ENCODE measurements around the gene AP3D1.

The AP3D1 gene

DNA sequence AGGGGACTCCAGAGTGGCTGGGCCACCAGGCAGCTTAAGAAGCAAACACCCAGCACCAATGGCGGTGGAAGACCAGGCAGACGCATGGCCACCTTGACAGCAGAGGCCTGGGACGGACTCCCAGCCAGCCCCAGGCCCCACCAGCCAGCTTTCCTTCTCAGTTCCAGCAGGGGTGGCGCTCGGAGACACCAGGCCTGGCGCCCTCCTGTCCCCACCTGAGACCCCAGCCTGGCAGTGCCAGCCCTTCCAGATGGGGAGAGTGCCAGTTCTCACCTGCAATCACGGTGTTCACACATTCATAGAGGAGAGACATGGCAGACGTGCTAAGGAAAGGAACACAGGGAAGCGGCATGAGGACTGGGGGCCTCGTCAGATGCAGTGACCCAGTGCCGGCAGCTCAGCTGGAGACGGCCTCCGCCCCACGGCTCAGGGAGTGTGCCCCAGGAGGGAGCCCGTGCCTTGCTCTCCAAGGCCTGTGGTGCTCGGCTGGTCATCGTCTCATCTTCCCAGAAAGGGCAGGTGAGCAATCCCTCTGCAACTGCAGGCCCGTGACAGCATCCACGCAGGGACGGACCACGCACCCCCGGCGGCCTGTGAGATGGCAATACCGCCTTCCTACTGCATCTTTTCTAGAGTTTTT is 24.4 kb downstream of the AP3D1 start:
- DNase-seq: no peak

DNA sequence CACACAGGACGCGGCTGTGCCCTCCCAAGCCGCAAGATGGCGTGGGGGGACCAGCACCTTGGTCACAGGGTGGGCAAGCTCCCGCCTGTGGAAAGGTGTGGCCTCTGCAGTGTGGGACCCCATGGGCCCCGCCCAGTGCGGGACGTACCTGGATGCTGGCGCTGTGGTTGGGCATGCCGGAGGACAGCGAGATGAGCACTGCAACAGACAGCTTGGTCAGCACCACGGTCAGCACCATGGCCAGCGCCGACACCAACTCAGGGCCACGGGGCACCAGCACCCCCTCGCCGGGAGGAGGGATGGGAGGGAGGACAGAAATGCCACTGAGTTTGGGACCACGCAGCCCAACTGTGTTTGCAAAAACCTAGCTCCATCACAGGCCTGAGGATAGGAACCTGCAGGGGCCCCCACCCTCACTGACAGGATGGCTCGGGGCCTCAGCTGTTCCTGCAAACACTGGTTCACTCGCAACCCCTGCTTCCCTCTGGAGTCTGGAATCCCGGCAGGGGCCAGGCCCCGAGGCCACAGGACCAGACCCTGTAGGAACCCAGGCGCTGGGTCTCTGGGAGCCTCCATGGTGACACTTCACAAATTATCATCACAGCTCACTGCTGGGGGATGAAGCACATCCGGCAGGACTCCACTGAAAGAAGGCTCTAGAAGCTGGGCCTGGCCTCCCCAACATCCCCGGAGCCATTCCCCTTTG is 27.5 kb downstream of the AP3D1 start:
- DNase-seq: no peak

DNA sequence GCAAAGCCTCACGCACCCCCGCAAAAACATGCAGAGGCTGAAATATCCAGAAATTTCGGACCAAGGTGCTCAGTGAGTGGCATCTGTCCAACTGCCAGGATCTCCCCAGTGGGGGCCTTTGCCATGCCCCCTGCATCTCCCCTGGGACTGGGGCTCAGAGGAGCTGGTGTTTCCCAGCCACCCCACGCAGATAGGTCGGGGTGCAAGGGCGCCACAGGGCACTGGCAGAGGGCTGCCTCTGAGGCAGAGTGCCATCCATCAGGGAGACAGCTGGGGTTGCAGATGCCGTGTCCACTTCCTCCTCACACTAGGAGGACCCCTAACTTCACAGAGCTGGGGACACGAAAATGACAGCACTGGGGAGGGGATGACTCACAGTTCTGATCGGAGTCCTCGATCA is 28.4 kb downstream of the AP3D1 start:
- DNase-seq: no peak

DNA sequence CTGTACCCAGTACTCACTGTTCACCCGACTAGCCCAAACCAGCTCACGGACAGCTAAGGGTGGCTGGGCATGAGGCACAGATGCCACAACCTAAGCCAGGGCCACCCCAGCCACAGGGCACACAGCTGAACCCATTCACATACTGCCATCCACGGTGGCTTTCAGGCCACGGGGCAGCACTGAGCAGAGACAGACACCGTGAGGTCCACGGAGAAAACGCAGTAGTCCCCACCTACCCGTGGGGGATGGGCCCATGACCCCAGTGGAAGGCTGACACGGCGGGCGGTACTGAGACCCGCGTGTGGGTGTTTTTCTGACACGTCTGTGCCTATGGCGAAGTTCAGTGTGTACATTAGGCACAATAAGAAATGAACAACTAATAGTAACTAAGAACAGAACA is 29.1 kb downstream of the AP3D1 start:
- no peak for DNase-seq

DNA sequence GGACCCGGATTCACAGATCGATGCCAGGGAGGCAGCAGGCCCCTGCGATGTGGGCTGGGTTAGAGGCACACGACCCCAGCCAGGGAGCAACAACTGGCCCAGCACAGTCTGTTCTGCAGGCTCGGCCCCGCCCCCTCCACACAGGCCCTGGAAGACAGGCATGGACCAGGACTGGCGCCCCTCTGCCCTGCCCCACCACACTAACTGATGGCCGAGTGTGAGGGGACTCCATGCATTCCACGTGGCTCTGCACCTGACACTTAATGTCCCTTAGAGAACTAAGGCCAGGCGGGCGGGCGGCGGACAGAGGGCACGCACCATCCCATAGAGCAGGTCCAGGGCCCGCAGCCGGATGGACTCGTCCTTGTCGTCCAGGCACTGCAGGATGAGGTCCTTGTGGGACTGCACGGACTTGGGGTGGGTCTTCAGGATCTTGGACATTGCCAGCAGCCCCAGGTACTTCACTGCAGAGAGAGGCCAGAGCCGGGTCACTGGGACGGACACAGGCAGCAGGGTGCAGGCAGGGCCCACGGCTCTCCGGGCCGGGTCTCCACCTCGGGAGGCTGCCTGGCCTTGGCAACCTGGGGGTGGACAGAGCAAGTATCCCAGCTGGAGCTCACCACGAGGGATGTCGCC is 29.8 kb downstream of the AP3D1 start:
- DNase-seq: no peak

DNA sequence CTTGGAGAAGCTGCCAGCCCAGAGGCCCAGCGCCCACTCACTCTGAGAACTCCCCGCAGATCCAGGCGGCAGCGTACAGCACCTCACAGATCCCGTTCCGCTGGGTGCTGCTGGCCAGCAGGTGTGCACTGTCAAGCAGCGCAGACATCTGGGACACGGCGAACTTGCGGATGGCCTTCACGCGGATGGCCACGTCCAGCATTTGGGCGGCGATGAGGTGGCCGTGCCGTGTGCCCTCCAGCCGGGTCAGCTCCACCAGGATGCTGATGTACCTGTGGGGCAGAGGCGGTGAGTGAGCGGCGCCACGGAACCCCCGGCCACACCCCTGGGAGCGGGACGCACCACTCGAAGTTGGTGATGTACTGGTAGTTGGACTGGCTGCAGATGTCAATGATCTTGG is 30.5 kb downstream of the AP3D1 start:
- no peak for DNase-seq

DNA sequence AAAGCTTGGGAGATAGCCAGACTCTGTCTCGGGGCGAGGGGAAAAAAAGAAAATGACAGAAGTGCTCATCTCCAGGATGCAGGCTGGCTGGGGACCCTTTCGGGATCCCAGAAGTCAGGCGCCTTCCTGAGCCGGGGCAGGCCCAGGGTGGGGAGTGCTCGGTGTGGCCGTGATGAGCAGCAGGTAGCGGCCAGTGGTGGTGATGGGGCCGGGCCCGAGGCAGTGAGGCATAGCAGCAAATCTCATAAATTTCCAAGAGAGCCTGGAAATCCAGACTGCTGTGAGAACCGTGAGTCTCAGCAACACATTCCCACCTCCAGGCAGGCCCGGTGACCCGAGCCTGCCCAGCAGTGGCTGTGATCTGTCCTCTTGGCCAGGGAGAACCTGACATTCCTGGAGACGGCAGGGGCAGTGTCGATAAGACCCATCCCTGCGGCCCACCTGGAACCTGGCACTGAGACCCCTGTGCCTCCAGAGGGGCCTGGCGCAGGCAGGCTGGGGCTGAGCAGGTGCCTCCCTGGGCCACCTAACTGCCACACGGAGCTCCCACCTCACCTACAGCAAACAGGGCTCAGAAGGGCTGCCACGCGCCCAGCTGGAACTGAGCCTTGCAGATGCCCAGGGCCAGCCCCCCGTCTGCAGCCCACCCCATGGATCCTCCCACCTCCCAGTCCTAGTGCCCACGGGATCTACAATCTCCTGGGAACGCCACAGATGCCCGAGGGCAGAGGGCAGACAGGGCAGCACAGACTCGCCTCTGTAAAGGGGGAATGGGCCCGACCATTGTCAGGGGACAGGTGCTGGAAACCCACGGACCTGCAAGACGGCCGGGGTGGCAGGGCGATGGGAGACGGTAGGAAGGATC is 31.2 kb downstream of the AP3D1 start:
- DNase-seq: no peak

DNA sequence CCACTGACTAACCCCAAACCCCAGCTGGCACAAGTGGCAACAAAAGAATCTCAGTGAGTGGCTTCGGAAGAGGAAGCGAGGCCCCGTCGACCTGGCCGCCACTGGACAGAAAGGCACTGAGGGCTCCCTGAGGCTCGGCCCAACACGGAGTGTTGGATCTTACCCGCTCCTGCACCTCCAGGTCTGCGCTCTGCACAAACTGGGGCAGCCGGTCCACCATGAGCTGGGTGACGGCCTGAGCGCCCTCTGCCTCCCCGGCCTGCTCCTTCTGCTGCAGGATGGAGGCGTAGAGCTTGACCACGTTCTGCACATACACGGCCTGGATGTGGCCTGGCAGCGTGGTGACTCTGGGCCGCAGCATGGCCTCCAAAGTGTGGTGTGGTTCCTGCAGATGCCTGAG is 32.9 kb downstream of the AP3D1 start:
- DNase-seq: no peak

DNA sequence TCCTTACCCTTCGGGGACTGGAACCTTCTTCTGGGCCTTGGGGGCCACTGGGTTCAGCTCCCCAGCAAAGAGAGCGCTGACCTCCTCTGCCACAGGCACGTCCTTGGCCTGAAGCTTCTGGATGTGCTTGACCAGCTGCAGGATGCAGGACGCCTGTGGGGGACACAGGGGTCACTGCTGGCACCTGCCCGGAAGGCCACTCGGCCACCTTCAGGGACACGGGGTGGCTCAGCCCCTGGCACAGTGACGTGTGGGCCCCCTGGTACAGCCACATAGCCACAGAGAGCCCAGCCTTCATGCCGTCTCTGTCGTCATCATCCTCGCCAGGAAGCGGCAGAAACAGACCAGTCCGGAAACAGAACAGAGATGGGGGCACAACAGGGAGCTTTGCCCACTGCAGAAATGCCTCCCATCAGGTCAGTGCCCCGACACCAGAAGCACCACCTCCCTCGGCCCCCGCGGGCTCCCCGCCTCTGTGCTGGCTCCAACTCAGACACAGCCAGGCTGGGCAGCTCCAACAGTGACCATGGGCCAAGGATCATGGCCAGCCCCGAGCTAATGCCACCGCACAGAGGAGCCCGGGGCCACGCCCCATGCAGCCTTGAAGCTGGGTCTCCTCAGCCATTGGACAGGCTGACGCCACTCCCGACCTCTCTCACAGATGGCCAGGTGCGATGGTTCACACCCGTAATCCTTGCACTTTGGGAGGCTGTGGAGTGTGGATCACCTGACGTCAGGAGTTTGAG is 34.0 kb downstream of the AP3D1 start:
- DNase-seq: no peak

DNA sequence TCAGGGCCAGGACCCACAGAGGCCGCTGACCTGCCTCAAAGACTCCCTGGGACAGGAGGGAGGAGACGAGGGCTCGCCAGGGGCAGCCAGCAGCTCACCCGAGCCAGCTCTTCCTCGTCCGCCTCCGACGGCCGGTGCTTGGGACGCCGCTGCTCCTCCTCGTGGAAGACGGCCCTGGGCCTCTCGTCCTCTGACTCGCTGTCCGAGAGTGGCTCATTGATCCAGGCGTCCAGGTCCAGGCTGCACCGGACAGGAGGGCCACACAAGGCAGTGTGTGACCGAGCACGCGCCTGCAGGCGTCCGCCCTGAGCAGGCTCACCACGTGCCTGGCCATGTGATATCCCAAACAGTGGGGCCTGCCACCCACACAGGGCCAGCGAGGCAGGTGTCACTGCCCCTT is 34.9 kb downstream of the AP3D1 start:
- no peak for DNase-seq

DNA sequence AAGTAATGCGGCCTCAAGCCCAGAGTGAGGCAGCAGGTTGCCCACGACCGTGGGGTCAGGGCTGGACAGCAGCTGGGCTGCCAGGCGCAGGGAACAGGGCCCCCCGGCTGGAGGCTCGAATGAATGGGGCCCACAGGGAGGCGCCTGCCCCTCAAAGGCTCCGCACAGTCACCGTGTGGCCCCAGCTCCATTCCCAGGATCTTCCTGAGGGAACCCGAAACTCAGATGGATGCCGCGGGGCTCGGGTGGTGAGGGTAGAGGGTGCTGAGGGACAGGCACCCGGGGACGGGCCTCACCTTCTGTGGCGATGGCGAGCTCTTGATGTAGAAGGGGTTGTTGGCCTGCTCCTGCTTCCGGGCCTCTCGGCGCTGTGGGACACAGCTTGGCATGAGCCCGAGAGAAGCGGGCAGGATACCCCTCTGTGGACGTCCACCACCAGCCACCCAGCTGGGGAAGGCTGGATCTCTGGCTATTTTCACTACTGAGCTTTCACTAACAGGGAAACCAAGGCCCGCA is 35.4 kb downstream of the AP3D1 start:
- no peak for DNase-seq

DNA sequence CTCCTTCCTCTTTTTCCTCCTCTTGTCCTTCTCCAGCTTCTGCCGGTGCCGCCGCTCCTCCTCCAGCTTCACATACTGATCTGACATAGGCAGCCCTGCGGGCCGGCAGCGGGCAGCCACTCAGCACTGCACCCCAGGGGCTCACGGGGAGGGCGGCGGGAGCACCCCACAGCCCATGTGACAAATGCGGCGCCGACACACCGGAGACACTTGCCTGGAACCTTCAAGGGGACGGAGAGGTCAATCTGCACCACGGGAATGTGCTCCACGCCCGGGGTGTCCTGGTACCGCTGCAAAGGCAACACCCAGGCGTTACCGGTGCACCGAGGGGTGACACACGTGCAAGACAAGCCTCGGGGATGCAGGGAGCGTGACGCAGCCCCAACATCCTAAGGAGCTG is 36.0 kb downstream of the AP3D1 start:
- no peak for DNase-seq

DNA sequence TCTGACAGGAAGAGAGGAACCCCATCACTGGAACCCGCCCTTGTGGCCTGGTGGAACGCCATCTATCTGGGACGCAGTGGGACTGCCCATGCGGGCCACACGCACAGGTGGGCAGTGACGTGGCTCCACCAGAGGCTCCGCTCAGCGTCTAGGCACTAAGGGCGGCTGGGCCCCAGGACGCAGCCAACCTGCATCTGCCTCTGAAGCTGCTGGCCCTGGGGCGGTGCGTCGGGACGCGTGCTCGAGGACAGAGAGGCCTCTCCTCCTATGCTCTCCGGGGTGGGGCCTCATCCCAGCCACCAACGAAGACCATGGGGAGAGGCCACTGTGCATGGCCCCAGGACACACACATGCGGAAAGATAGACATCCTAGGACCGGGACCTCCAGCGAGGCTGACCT is 36.5 kb downstream of the AP3D1 start:
- DNase-seq: no peak

DNA sequence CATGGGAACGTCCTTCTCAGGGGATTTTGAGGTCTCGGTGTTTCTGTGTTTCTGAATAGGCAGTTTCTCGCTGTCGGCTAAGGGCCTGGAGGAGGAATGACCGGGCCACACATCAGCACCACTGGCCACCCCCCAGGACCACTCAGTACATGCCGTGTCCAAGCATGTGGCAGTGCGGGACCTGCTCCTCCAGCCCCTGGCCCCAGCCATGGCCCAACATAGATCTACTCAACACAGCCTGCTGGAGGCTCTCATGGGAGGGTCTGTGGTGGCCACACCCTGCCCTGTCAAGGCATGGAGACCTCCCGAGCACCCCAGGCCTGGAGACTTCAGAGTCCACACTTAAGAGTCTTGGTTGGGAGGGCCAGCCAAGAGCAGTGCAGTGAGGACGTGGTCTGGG is 37.1 kb downstream of the AP3D1 start:
- DNase-seq: no peak

DNA sequence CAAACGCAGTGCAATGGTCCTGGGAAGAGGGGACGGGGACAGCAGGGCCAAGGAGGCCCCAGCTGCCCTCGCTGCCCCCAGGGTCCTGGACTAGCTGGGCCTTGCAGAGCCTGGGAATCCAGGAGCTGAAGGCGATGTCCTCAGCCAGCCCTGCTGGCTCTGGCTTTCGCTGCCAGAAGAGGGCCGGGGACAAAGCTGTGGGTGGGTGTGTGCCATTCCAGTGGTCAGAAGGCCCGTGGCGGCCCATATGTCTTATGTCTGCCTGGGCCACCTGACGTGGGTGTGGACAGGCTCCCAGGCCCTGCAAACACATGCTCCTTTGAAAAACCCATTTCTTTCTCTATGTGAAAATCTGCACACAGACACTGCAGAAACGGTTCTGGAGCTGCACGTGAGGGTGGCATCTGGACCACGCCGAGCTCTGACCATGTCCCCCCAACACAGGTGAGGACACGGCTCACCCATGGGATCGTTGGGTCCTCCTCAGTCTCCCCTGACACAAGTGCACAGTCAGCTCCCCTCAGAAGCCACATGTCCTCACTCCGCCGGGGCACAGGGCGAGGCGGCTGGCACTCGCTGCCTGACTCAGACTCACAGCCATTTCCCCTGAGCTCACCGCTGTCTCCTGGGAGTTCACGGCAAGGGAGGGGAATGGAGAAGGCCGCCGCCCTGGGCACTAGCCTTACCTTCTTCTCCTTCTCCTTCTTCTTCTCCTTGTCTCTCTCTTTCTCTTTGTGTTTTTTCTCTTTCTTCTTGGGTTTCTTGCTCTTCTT is 37.7 kb downstream of the AP3D1 start:
- no peak for DNase-seq

DNA sequence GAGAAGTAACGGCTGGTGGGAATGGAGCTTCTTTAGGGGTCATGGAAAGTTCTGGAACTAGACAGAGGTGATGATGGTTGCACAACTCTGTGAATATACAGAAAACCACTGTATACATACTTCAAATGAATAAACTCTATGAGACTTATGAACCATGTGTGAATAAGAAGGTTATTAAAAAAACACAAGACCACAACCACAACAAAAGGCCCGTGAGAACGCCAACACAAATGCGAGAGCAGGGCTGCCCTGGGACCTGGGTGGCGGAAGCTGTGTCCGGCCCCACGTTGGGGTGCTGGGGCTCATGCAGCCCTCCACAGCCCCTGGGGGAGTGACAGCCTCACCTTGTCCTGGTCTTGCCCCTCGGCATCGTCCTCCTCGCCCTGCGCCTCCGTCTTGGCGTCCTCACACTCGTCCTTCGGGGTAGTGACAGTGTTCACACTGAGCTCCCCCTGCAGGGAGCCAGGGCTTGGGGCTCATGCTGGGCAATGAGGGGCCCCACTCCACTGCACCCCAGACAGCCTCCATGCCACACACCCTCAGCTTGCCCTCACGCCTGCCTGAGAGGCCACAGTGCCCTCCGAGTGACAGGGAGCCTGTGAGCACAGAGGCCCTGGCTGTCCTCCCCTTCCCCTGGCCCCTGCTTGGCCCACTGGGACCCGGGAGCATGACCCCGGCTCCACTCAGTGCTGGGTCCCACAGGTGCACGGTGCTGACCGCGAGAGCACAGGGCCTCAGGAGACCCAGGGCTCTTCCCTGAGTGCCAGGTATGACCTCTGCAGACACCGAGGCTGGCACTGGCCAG is 38.6 kb downstream of the AP3D1 start:
- DNase-seq: no peak

DNA sequence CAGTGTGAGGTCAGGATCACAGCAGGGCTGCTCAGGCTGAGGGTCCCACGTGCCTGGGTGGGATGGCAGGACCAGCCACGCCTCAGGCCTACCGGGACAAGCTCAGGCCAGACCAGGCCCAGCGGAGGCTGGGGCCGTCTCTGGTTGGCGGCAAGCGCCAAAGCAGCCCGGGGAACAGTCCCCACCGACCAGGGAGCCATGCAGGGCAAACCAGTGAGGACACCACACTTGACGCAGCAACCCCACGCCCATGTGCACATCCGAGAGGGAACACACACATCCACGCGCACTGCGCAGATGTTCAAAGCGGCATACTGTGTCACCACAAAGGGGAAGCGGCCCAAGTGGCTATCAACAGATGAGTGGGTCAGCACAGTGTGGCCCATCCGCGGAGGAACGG is 39.5 kb downstream of the AP3D1 start:
- DNase-seq: no peak

DNA sequence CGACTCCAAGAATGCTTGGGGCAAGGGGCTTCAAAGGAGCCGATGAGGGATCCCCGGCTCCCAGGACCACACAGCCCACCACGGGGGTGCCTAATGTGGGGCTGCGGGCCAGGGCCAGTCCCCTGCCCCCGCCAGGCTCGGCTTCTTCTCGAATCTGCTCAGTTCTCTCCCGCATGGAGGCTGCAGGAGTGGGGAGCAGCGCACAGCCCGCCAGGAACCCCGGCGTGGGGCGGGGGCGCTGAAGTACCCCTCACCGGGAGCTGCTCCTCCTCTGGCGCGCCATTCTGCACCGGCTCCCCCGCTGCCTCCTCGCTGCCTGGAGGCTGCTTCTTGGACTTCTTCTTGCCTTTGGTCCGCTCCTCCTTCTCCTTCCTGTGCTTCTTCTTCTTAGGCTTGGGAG is 39.9 kb downstream of the AP3D1 start:
- no peak for DNase-seq

DNA sequence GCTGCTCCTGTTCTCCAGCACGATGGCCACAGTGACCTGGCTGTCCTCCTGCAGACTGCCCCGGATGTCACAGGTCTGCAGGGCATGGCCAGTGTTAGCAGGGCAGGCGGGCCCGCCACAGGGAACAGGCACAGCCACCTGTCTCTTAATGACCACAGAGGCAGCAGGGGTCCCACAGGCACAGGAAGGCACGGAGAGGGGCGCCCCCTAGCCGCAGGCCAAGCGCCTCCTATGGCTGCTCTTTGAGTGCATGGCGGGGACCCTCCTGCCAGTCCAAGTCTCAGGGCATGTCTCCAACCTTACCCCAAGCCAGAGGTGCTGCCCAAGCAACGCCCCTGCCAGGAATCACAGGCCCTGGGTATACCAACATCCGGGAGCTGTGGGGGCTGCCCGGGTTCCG is 40.5 kb downstream of the AP3D1 start:
- DNase-seq: no peak

DNA sequence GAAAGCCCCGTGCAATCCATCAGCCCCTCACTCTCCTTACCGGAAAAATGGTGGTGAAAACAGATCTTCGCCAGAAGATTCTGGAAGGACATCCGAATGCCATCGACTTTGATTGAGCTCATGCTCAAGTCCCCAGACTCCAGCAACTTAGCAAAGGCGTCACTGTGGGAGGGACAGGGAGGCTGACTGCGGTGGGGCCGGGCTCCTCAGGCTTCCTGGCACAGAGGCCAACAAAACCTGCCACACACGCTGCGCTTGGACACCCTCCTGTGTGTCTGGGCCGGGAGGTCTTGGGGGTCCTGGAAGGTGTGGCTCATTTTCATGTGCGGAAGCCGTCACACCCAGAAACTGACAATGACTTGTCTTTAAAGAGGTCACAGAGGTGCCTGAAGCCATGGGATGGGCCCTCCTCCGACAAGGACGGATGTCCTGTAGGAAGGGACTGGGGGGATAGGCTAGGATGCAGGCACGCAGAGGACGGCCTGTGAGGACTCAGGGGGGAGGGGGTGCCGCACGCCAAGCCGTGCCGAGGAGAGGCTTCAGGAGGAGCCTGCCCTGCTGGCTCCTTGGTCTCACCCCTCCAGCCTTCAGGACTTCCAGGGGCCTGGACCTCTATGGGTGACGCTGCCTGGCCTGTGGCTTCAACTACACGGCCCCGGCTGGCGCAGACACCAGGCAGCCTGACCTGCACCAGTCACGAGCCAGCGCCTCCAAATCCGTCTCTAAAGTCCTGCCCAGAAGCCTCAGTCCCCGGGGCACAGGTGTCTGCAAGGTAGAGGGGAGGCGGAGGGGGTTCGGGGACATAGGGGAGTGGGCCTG is 42.1 kb downstream of the AP3D1 start:
- no peak for DNase-seq

Data from COR-L47 (cell line).